HepG2 (cell line): ENCODE data around the gene CEP162.

ENCODE experiments used
- MAFG ChIP-seq: sonication (generic); formaldehyde crosslinking; IDR thresholded peaks from 2 replicates; pipeline ENCODE4 v1.5.1; 2020; ENCODE audit warnings: mild to moderate bottlenecking, missing genetic modification reagents
- TF ChIP-seq, protein P1 (sequence below): sonication (generic); formaldehyde crosslinking; IDR thresholded peaks from 2 replicates; pipeline ENCODE4 v1.4.0; 2020; ENCODE audit warnings: mild to moderate bottlenecking, missing genetic modification reagents

DNA sequence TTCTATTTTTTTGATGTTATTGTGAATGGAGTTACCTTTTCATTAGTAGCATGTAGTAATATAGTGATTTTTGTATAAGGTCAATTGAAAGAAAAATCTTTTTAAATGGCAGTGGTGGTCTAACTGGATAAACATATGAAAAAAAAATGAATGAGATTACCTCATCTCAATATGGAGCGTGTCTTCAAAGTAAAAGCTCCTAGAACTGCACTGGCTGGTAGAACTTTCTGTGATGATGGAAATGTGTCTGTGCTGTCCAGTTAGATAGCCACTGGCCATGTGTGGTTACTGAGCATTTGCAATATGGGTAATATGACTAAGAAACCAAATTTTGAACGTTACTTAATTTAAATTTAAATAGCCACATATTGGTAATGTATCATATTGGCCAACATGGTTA, 149.8 kb downstream of the CEP162 start:
- TF ChIP-seq, protein P1, sequence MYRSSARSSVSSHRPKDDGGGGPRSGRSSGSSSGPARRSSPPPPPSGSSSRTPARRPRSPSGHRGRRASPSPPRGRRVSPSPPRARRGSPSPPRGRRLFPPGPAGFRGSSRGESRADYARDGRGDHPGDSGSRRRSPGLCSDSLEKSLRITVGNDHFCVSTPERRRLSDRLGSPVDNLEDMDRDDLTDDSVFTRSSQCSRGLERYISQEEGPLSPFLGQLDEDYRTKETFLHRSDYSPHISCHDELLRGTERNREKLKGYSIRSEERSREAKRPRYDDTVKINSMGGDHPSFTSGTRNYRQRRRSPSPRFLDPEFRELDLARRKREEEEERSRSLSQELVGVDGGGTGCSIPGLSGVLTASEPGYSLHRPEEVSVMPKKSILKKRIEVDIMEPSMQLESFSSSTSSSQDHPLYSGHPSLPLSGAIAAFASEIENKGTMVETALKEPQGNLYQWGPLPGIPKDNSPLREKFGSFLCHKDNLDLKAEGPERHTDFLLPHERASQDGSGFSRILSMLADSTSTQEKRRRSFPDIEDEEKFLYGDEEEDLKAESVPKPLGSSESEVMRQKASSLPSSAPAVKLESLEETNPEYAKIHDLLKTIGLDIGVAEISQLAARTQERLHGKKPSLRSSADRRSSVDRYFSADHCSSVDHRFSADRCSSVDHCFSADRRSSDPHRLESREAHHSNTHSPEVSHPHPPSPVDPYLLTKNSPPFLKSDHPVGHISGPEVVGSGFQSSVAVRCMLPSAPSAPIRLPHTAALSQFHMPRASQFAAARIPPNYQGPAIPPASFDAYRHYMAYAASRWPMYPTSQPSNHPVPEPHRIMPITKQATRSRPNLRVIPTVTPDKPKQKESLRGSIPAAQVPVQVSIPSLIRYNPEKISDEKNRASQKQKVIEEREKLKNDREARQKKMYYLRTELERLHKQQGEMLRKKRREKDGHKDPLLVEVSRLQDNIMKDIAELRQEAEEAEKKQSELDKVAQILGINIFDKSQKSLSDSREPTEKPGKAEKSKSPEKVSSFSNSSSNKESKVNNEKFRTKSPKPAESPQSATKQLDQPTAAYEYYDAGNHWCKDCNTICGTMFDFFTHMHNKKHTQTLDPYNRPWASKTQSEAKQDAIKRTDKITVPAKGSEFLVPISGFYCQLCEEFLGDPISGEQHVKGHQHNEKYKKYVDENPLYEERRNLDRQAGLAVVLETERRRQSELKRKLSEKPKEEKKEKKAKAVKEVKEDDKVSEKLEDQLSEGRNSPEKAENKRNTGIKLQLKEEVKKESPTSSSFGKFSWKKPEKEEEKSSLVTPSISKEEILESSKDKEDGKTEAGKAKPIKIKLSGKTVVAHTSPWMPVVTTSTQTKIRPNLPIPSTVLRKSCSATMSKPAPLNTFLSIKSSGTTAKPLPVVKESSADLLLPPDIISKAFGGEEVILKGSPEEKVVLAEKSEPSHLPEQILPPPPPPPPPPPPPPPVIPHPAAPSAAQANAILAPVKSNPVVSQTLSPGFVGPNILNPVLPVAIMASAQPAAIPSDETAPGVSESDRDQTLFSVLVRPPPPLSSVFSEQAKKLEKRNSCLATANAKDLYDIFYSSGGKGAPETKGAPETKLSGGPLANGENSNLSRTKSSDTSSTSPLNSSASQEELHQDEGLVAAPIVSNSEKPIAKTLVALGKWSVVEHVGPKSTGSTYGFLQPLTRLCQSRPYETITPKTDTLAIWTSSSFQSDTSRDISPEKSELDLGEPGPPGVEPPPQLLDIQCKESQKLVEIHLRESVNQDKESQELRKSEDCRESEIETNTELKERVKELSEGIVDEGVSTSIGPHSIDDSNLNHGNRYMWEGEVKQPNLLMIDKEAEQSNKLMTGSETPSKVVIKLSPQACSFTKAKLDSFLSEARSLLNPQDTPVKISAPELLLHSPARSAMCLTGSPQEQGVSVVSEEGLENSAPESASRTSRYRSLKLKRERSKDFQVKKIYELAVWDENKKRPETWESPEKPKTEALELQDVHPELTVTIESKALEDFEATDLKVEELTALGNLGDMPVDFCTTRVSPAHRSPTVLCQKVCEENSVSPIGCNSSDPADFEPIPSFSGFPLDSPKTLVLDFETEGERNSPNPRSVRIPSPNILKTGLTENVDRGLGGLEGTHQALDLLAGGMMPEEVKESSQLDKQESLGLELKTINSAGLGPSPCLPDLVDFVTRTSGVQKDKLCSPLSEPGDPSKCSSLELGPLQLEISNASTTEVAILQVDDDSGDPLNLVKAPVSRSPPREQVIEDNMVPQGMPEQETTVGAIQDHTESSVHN (CRISPR knock-in tag): no peak
- TF ChIP-seq MAFG (CRISPR knock-in tag): no peak
